Stimulated activated naive CD8-positive, alpha-beta T cell treated with anti-CD3 and anti-CD28 coated beads, Interleukin-15, Interleukin-2, amounts not matched to agents 100 ng/mL and 50 ng/mL, for 24 hours (primary cell): ENCODE results near the gene CCDC8.
A peak's percentile ranks its signal among the peaks of the same experiment; 100 is the strongest.
"Not testable (repeated sequence)": the region's sequence is repeated elsewhere in the genome, so short reads cannot be mapped to it uniquely, and the experiment has no call there.

Experiments
- H3K27ac Mint-ChIP-seq: one replicate; pipeline ENCODE4 v1.8.0; 2021; ENCODE audit warnings: mild to moderate bottlenecking, mixed read lengths
- H3K27me3 Mint-ChIP-seq: one replicate; pipeline ENCODE4 v1.8.0; 2021; ENCODE audit warnings: mixed read lengths
- H3K36me3 Mint-ChIP-seq: one replicate; pipeline ENCODE4 v1.8.0; 2021; ENCODE audit warnings: low read depth, mixed read lengths
- H3K4me1 Mint-ChIP-seq: one replicate; pipeline ENCODE4 v1.8.0; 2021; ENCODE audit warnings: low read depth, mixed read lengths
- H3K4me3 Mint-ChIP-seq: one replicate; pipeline ENCODE4 v1.8.0; 2021; ENCODE audit warnings: mild to moderate bottlenecking, mixed read lengths
- H3K9me3 Mint-ChIP-seq: one replicate; pipeline ENCODE4 v1.8.0; 2021; ENCODE audit warnings: mixed read lengths

The CCDC8 gene

GRCh38 chr19:46385636-46386035, 27.7 kb downstream of the CCDC8 start:
- Mint-ChIP-seq H3K27ac (no peak overlapping the region), H3K9me3 (no peaks in the 10 kb centered on the region), H3K27me3 (no peaks in the 10 kb centered on the region), H3K4me3 (no peak overlapping the region), H3K36me3 (peaks cover 71% of the 10 kb centered on the region), H3K4me1 (no peaks in the 10 kb centered on the region)

GRCh38 chr19:46384396-46384795, 29.0 kb downstream of the CCDC8 start:
- Mint-ChIP-seq H3K27ac (no peak overlapping the region), H3K9me3 (no peaks in the 10 kb centered on the region), H3K27me3 (no peaks in the 10 kb centered on the region), H3K4me1 (no peaks in the 10 kb centered on the region), H3K36me3 (peaks cover 74% of the 10 kb centered on the region), H3K4me3 (no peak overlapping the region)

GRCh38 chr19:46383846-46384245, 29.5 kb downstream of the CCDC8 start:
- no peak overlapping the region for H3K27ac Mint-ChIP-seq
- no peaks in the 10 kb centered on the region for H3K27me3 Mint-ChIP-seq
- no peaks in the 10 kb centered on the region for H3K9me3 Mint-ChIP-seq
- no peaks in the 10 kb centered on the region for H3K4me1 Mint-ChIP-seq
- H3K4me3 Mint-ChIP-seq, result no peak overlapping the region
- H3K36me3 Mint-ChIP-seq, result peaks cover 73% of the 10 kb centered on the region

GRCh38 chr19:46383171-46383815, 30.1 kb downstream of the CCDC8 start:
- Mint-ChIP-seq H3K4me3 (no peak overlapping the region), H3K27me3 (no peaks in the 10 kb centered on the region), H3K36me3 (peaks cover 73% of the 10 kb centered on the region), H3K4me1 (no peaks in the 10 kb centered on the region), H3K9me3 (no peaks in the 10 kb centered on the region), H3K27ac (no peak overlapping the region)

- Mint-ChIP-seq H3K36me3 (peaks cover 74% of the 10 kb centered on the region), H3K4me3 (no peak overlapping the region), H3K9me3 (no peaks in the 10 kb centered on the region), H3K4me1 (no peaks in the 10 kb centered on the region), H3K27ac (no peak overlapping the region), H3K27me3 (no peaks in the 10 kb centered on the region)
Observed at GRCh38 chr19:46381756-46382345, 31.5 kb downstream of the CCDC8 start.

GRCh38 chr19:46381346-46381745, 32.0 kb downstream of the CCDC8 start:
- H3K4me3 Mint-ChIP-seq, result no peak overlapping the region
- no peaks in the 10 kb centered on the region for H3K9me3 Mint-ChIP-seq
- peaks cover 77% of the 10 kb centered on the region for H3K36me3 Mint-ChIP-seq
- no peaks in the 10 kb centered on the region for H3K27me3 Mint-ChIP-seq
- no peak overlapping the region for H3K27ac Mint-ChIP-seq
- no peaks in the 10 kb centered on the region for H3K4me1 Mint-ChIP-seq

GRCh38 chr19:46380690-46381089, 32.7 kb downstream of the CCDC8 start:
- Mint-ChIP-seq H3K27ac (peak overlapping the region; percentile 56), H3K36me3 (peaks cover 78% of the 10 kb centered on the region), H3K4me1 (no peaks in the 10 kb centered on the region), H3K9me3 (no peaks in the 10 kb centered on the region), H3K27me3 (no peaks in the 10 kb centered on the region), H3K4me3 (no peak overlapping the region)

GRCh38 chr19:46378268-46378667, 35.1 kb downstream of the CCDC8 start:
- Mint-ChIP-seq H3K9me3 (no peaks in the 10 kb centered on the region), H3K27me3 (no peaks in the 10 kb centered on the region), H3K4me1 (no peaks in the 10 kb centered on the region), H3K27ac (no peak overlapping the region), H3K4me3 (no peak overlapping the region), H3K36me3 (peaks cover 65% of the 10 kb centered on the region)

GRCh38 chr19:46376241-46377153, 36.9 kb downstream of the CCDC8 start:
- Mint-ChIP-seq H3K4me3 (no peak overlapping the region), H3K36me3 (peaks cover 55% of the 10 kb centered on the region), H3K9me3 (no peaks in the 10 kb centered on the region), H3K27ac (no peak overlapping the region), H3K27me3 (no peaks in the 10 kb centered on the region), H3K4me1 (peaks cover 3% of the 10 kb centered on the region)

GRCh38 chr19:46375476-46376067, 37.8 kb downstream of the CCDC8 start:
- not testable (repeated sequence) for H3K4me1 Mint-ChIP-seq, H3K4me3 Mint-ChIP-seq, H3K27ac Mint-ChIP-seq, H3K27me3 Mint-ChIP-seq, H3K9me3 Mint-ChIP-seq
- H3K36me3 Mint-ChIP-seq, result peaks cover 48% of the 10 kb centered on the region

- no peaks in the 10 kb centered on the region for H3K9me3 Mint-ChIP-seq
- peaks cover 43% of the 10 kb centered on the region for H3K36me3 Mint-ChIP-seq
- H3K4me3 Mint-ChIP-seq, result no peak overlapping the region
- H3K4me1 Mint-ChIP-seq, result peaks cover 9% of the 10 kb centered on the region
- H3K27me3 Mint-ChIP-seq, result no peaks in the 10 kb centered on the region
- no peak overlapping the region for H3K27ac Mint-ChIP-seq
Observed at GRCh38 chr19:46374536-46375475, 38.6 kb downstream of the CCDC8 start.

- Mint-ChIP-seq H3K4me1 (peaks cover 14% of the 10 kb centered on the region), H3K27me3 (no peaks in the 10 kb centered on the region), H3K27ac (no peak overlapping the region), H3K9me3 (no peaks in the 10 kb centered on the region), H3K36me3 (peaks cover 41% of the 10 kb centered on the region), H3K4me3 (no peak overlapping the region)
Observed at GRCh38 chr19:46373491-46374359, 39.6 kb downstream of the CCDC8 start.

GRCh38 chr19:46372901-46373490, 40.4 kb downstream of the CCDC8 start:
- Mint-ChIP-seq H3K27ac (no peak overlapping the region), H3K4me3 (no peak overlapping the region), H3K36me3 (peaks cover 37% of the 10 kb centered on the region), H3K27me3 (no peaks in the 10 kb centered on the region), H3K9me3 (no peaks in the 10 kb centered on the region), H3K4me1 (peaks cover 16% of the 10 kb centered on the region)
